GM11168 (cell line): Measurements from ENCODE around the gene IGF1R.

Experiments
- in situ Hi-C: fragments of 300-500 bp; cut with MboI; formaldehyde crosslinking; loops from one replicate; pipeline ENCODE4 v1.12.0; 2022; ENCODE audit warnings: low sequenced_read_pairs; ENCODE audit not compliant: unreplicated experiment

Gene IGF1R

GRCh38 chr15:98699591-98700424 is 51.5 kb downstream of the IGF1R start:
- in situ Hi-C loops: no loop called here

- in situ Hi-C loops: no loop called here
These were observed 52.2 kb downstream of the IGF1R start for GRCh38 chr15:98700519-98700918.

- in situ Hi-C loops: no loop called here
These were observed 54.9 kb downstream of the IGF1R start for GRCh38 chr15:98703126-98703685.

GRCh38 chr15:98705070-98705469 is 56.7 kb downstream of the IGF1R start:
- in situ Hi-C loops: no loop called here

- in situ Hi-C loops: no loop called here
These were observed 58.0 kb downstream of the IGF1R start for GRCh38 chr15:98706387-98706786.

GRCh38 chr15:98706986-98707385 is 58.6 kb downstream of the IGF1R start:
- in situ Hi-C loops: no loop called here

- in situ Hi-C loops: no loop called here
These were observed 59.8 kb downstream of the IGF1R start for GRCh38 chr15:98708037-98708590.

GRCh38 chr15:98711810-98712209 is 63.5 kb downstream of the IGF1R start:
- in situ Hi-C loops: no loop called here

- in situ Hi-C loops: no loop called here
These were observed 64.7 kb downstream of the IGF1R start for GRCh38 chr15:98712845-98713584.

- in situ Hi-C loops: no loop called here
These were observed 65.3 kb downstream of the IGF1R start for GRCh38 chr15:98713585-98714001.

GRCh38 chr15:98714922-98715321 is 66.6 kb downstream of the IGF1R start:
- in situ Hi-C loops: no loop called here

GRCh38 chr15:98715401-98715800 is 67.1 kb downstream of the IGF1R start:
- in situ Hi-C loops: no loop called here

GRCh38 chr15:98715890-98716443 is 67.6 kb downstream of the IGF1R start:
- in situ Hi-C loops: no loop called here

- in situ Hi-C loops: no loop called here
These were observed 69.0 kb downstream of the IGF1R start for GRCh38 chr15:98717371-98717770.

GRCh38 chr15:98717942-98718341 is 69.6 kb downstream of the IGF1R start:
- in situ Hi-C loops: no loop called here

GRCh38 chr15:98718426-98719136 is 70.2 kb downstream of the IGF1R start:
- in situ Hi-C loops: no loop called here

- in situ Hi-C loops: no loop called here
These were observed 70.9 kb downstream of the IGF1R start for GRCh38 chr15:98719137-98719740.

- in situ Hi-C loops: no loop called here
These were observed 71.7 kb downstream of the IGF1R start for GRCh38 chr15:98720031-98720430.
